K562 (cell line): ENCODE data around the gene MYB. TPM values are rescaled to one million over a fixed set of nuclear protein-coding genes. Genes with fewer than 3 reads are reported as not detected.

ENCODE experiments used
- CHD4 ChIP-seq: fragments of 200-600 bp; sonication (generic); IDR thresholded peaks from 3 replicates; pipeline ENCODE4 v1.6.1; 2012; ENCODE audit warnings: low read depth, mild to moderate bottlenecking, mixed read lengths, low read length, inconsistent platforms; ENCODE audit not compliant: insufficient read depth, insufficient replicate concordance, poor library complexity, severe bottlenecking
- EGR1 ChIP-seq: fragments of 450-650 bp; conservative IDR thresholded peaks from 2 replicates; pipeline ENCODE4 v1.6.1; 2017; ENCODE audit warnings: mild to moderate bottlenecking
- ELF1 ChIP-seq: fragments of 200-800 bp; sonication (Bioruptor generic); IDR thresholded peaks from 2 replicates; pipeline ENCODE4 v1.6.1; 2016; ENCODE audit warnings: missing genetic modification characterization, missing compliant biosample characterization
- ELF4 ChIP-seq: fragments of 450-650 bp; formaldehyde crosslinking; IDR thresholded peaks from 2 replicates; pipeline ENCODE4 v1.4.0; 2022; ENCODE audit warnings: missing genetic modification characterization
- HMGN3 ChIP-seq: IDR thresholded peaks from 2 replicates; pipeline ENCODE4 v1.6.1; 2011; ENCODE audit warnings: borderline replicate concordance, low read depth, mild to moderate bottlenecking, mixed read lengths, low read length; ENCODE audit not compliant: insufficient read length; ENCODE audit errors: extremely low read depth
- HNRNPL ChIP-seq: fragments of 200-400 bp; formaldehyde crosslinking; IDR thresholded peaks from 2 replicates; pipeline ENCODE4 v1.6.1; 2017; ENCODE audit warnings: low read depth, mild to moderate bottlenecking, low read length
- KDM5B ChIP-seq: fragments of 200-600 bp; sonication (generic); IDR thresholded peaks from 2 replicates; pipeline ENCODE4 v1.6.1; 2012; ENCODE audit warnings: low read depth, mild to moderate bottlenecking, moderate library complexity, low read length, control low read depth, inconsistent platforms; ENCODE audit not compliant: insufficient replicate concordance
- MYNN ChIP-seq, 2 experiments: sonication (generic); formaldehyde crosslinking in 1 of 2; IDR thresholded peaks; 2 replicates each; pipeline versions ENCODE4 v1.5.0 to v1.6.1; 2016 to 2020; ENCODE audit warnings: antibody characterized with exemption in 1 of 2, missing genetic modification reagents in 1 of 2
- NR2F6 ChIP-seq: fragments of 450-650 bp; formaldehyde crosslinking; IDR thresholded peaks from 2 replicates; pipeline ENCODE4 v1.4.0; 2020; ENCODE audit warnings: mild to moderate bottlenecking
- OTX1 ChIP-seq: fragments of 450-650 bp; formaldehyde crosslinking; IDR thresholded peaks from 2 replicates; pipeline ENCODE4 v1.4.0; 2022; ENCODE audit warnings: mild to moderate bottlenecking
- PHF21A ChIP-seq: fragments of 450-650 bp; IDR thresholded peaks from 2 replicates; pipeline ENCODE4 v1.6.1; 2017; ENCODE audit warnings: low read depth, borderline replicate concordance
- SAFB ChIP-seq: fragments of 200-400 bp; formaldehyde crosslinking; IDR thresholded peaks from 2 replicates; pipeline ENCODE4 v1.6.1; 2017; ENCODE audit warnings: low read depth, low read length, borderline replicate concordance
- SMARCB1 ChIP-seq: IDR thresholded peaks from 2 replicates; pipeline ENCODE4 v1.6.1; 2011; ENCODE audit warnings: improper control_type of control experiment, low read depth; ENCODE audit not compliant: insufficient read length
- ZFX ChIP-seq: sonication (generic); formaldehyde crosslinking; IDR thresholded peaks from 2 replicates; pipeline ENCODE4 v1.8.0; 2022; ENCODE audit warnings: mild to moderate bottlenecking, missing genetic modification reagents, moderate library complexity
- ZNF263 ChIP-seq: sonication (generic); formaldehyde crosslinking; IDR thresholded peaks from 2 replicates; pipeline ENCODE4 v1.8.0; 2022; ENCODE audit warnings: mild to moderate bottlenecking, missing genetic modification reagents, borderline replicate concordance
- ZNF347 ChIP-seq: fragments of 450-650 bp; formaldehyde crosslinking; IDR thresholded peaks from 2 replicates; pipeline ENCODE4 v1.4.0; 2020; ENCODE audit warnings: low read depth, mild to moderate bottlenecking, moderate library complexity
- polyA plus RNA-seq, 8 experiments: library from polyadenylated mRNA; depleted of rRNA in 4 of 8; stranded (reverse) in 5 of 8; unstranded in 3 of 8; fragments of >200 nt; fragmentation: Nextera tagmentation in 2 of 8; fragmentation: Illumina TruSeq in 1 of 8; extraction: Ambion mirVana in 2 of 8; extraction: Trizol in 1 of 8; gene quantifications; 2 replicates each; pipeline versions ENCODE4 v1.2.1 to v1.2.3, GENCODE V29; 2011 to 2014; ENCODE audit warnings: inconsistent platforms in 1 of 8, missing spikeins in 1 of 8
- total RNA-seq, 7 experiments: library from RNA; depleted of rRNA in 6 of 7; stranded (reverse); fragments of >200 nt in 6 of 7; fragmentation: Illumina TruSeq in 2 of 7; extraction: Trizol in 2 of 7; gene quantifications; 2 replicates each; pipeline versions ENCODE4 v1.2.1 to v1.2.3, GENCODE V29; 2011 to 2021; ENCODE audit warnings: low replicate concordance in 1 of 7
- TF ChIP-seq, protein P1 (sequence below): sonication (generic); formaldehyde crosslinking; IDR thresholded peaks from 2 replicates; pipeline ENCODE4 v1.8.1; 2023; ENCODE audit warnings: mild to moderate bottlenecking, missing genetic modification reagents
- TF ChIP-seq, protein P2 (sequence below), 2 experiments: fragments of 450-650 bp; conservative IDR thresholded peaks; 2 replicates each; pipeline ENCODE4 v1.6.1; 2017; ENCODE audit warnings: mild to moderate bottlenecking in 2 of 2, moderate library complexity in 2 of 2
- TF ChIP-seq, protein P3 (sequence below): fragments of 250-450 bp; sonication (Bioruptor Pico); IDR thresholded peaks from 2 replicates; pipeline ENCODE4 v1.4.0; 2020; ENCODE audit warnings: borderline replicate concordance
- TF ChIP-seq, protein P4 (sequence below): fragments of 250-450 bp; sonication (Bioruptor Pico); IDR thresholded peaks from 2 replicates; pipeline ENCODE4 v1.5.0; 2021

The MYB gene
- total and polyA plus RNA-seq, 9 of the 15 experiments (the other 6 are each of a cell fraction or from before 2014, with no cell fraction given), result 35.8 to 218 (median 140) TPM

DNA sequence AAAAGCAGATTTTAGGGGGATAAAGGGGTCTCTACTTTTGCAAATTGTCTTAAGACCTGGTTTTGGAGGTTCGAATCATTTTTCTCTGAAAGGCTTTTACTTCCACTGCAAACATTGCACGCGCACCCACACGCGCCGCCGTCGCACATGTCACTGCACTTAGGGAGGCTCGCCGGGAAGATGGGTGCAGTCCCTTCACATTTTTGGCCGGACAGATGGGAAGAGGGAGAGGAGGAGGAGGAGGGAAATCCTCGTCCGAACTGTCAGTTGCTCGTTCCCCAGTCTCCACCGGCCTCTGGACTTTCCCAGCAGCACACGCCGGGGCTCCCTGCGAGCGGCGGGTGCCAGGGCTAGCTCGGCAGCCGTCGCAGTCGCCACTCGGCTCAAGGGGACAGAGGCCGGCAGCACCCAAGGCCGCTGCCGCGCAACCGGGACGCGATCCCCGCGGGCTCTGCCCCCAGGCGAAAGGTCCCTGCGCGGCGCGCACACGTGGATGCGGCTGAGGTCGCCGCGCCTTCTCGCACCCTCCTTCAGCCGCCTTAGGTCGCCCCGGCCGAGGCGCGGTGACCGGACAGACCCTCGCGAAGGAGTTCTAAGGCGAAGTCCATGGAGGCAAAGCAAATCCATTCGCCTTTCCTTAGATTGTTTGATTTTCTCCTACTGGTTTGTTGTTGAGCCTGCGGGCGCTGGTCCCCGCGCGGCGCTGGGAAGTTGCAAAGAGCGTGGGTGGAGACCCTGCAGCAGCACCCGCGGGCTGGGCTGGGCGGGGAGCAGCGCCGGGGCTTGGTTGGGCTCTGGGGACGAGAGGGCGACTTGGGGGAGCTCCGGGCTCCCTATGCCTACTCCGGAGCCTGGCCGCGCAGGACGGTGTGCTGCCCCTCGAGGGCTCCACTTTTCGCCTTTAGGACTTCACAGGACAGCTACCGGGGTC lies 1.2 kb downstream of the MYB start (continued):
- 0 out of 2 replicates have a peak, but pooled peaks have one; percentile 33 for TF ChIP-seq HNRNPL
- TF ChIP-seq ZFX (CRISPR knock-in tag), result peak; percentile 32
- no peak for TF ChIP-seq NR2F6 (CRISPR knock-in tag)
- TF ChIP-seq, protein P1, sequence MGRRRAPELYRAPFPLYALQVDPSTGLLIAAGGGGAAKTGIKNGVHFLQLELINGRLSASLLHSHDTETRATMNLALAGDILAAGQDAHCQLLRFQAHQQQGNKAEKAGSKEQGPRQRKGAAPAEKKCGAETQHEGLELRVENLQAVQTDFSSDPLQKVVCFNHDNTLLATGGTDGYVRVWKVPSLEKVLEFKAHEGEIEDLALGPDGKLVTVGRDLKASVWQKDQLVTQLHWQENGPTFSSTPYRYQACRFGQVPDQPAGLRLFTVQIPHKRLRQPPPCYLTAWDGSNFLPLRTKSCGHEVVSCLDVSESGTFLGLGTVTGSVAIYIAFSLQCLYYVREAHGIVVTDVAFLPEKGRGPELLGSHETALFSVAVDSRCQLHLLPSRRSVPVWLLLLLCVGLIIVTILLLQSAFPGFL (CRISPR knock-in tag), result no peak
- TF ChIP-seq KDM5B, result peak; percentile 18
- TF ChIP-seq, protein P2, sequence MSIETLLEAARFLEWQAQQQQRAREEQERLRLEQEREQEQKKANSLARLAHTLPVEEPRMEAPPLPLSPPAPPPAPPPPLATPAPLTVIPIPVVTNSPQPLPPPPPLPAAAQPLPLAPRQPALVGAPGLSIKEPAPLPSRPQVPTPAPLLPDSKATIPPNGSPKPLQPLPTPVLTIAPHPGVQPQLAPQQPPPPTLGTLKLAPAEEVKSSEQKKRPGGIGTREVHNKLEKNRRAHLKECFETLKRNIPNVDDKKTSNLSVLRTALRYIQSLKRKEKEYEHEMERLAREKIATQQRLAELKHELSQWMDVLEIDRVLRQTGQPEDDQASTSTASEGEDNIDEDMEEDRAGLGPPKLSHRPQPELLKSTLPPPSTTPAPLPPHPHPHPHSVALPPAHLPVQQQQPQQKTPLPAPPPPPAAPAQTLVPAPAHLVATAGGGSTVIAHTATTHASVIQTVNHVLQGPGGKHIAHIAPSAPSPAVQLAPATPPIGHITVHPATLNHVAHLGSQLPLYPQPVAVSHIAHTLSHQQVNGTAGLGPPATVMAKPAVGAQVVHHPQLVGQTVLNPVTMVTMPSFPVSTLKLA (conservative IDR thresholded peaks at IDR 0.05), result peak; percentile 75 to 82; a peak in 3 of 4 replicates
- no peak for TF ChIP-seq SMARCB1
- TF ChIP-seq ELF1 (tag), result no peak
- no peak for TF ChIP-seq ZNF347 (CRISPR knock-in tag)
- no peak for TF ChIP-seq OTX1 (CRISPR knock-in tag)
- no peak for TF ChIP-seq ELF4 (CRISPR knock-in tag)
- TF ChIP-seq ZNF263 (CRISPR knock-in tag), result peak; percentile 67
- TF ChIP-seq CHD4, result no peak
- 0 out of 2 replicates have a peak, but pooled peaks have one; percentile 29 for TF ChIP-seq SAFB
- TF ChIP-seq HMGN3, result peak; percentile 21
- 0 out of 2 replicates have a peak, but pooled peaks have one; percentile 4 for TF ChIP-seq PHF21A
- TF ChIP-seq, protein P3, sequence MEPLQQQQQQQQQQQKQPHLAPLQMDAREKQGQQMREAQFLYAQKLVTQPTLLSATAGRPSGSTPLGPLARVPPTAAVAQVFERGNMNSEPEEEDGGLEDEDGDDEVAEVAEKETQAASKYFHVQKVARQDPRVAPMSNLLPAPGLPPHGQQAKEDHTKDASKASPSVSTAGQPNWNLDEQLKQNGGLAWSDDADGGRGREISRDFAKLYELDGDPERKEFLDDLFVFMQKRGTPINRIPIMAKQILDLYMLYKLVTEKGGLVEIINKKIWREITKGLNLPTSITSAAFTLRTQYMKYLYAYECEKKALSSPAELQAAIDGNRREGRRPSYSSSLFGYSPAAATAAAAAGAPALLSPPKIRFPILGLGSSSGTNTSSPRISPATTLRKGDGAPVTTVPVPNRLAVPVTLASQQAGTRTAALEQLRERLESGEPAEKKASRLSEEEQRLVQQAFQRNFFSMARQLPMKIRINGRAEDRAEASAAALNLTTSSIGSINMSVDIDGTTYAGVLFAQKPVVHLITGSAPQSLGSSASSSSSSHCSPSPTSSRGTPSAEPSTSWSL (CRISPR knock-in tag), result no peak
- TF ChIP-seq, protein P4, sequence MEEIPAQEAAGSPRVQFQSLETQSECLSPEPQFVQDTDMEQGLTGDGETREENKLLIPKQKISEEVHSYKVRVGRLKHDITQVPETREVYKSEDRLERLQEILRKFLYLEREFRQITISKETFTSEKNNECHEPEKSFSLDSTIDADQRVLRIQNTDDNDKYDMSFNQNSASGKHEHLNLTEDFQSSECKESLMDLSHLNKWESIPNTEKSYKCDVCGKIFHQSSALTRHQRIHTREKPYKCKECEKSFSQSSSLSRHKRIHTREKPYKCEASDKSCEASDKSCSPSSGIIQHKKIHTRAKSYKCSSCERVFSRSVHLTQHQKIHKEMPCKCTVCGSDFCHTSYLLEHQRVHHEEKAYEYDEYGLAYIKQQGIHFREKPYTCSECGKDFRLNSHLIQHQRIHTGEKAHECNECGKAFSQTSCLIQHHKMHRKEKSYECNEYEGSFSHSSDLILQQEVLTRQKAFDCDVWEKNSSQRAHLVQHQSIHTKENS (CRISPR knock-in tag), result no peak
- no peak for TF ChIP-seq MYNN (IDR thresholded peaks at IDR 0.05)
- no peak for TF ChIP-seq MYNN (CRISPR knock-in tag; IDR thresholded peaks at IDR 0.05)
- peak; percentile 77 for TF ChIP-seq EGR1
